ENCODE data around the gene AP2M1. TPM values are rescaled to one million over a fixed set of nuclear protein-coding genes. Genes with fewer than 3 reads are reported as not detected.

Gene AP2M1
- total RNA-seq, 1 donor from 2014 or later: 336 TPM

DNA sequence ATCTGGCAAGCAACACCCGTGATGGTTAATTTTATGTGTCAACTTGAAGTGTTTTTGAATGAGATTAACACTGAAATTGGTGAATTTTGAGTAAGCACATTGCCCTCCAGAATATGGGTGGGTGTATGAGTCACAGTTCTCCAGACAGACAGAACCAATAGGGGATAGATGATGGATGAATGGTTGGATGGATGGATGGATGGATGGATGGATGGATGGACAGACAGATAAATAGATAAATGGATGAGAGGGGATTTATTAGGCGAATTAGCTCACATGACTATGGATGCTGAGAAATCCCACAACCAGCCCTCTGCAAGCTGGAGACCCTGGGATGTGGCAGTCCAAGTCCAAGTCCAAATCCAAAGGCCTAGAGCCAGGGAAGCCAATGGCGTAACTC, 49.3 kb downstream of the AP2M1 start:
- Histone ChIP-seq H3K4me3 (no peak overlapping the region), H3K9me3 (replicated peaks) (no peaks in the 10 kb centered on the region), H3K4me1 (peaks cover 2% of the 10 kb centered on the region), H3K27ac (replicated peaks) (no peak overlapping the region), H3K36me3 (no peaks in the 10 kb centered on the region), H3K27me3 (ENCODE audit: low read depth) (peaks cover 82% of the 10 kb centered on the region)
- TF ChIP-seq, protein P1, sequence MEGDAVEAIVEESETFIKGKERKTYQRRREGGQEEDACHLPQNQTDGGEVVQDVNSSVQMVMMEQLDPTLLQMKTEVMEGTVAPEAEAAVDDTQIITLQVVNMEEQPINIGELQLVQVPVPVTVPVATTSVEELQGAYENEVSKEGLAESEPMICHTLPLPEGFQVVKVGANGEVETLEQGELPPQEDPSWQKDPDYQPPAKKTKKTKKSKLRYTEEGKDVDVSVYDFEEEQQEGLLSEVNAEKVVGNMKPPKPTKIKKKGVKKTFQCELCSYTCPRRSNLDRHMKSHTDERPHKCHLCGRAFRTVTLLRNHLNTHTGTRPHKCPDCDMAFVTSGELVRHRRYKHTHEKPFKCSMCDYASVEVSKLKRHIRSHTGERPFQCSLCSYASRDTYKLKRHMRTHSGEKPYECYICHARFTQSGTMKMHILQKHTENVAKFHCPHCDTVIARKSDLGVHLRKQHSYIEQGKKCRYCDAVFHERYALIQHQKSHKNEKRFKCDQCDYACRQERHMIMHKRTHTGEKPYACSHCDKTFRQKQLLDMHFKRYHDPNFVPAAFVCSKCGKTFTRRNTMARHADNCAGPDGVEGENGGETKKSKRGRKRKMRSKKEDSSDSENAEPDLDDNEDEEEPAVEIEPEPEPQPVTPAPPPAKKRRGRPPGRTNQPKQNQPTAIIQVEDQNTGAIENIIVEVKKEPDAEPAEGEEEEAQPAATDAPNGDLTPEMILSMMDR (IDR thresholded peaks at IDR 0.05; ENCODE audit: borderline replicate concordance): no peak
- intact Hi-C loops (cut with micrococcal nuclease): no loop called here
- no peak for DNase-seq

DNA sequence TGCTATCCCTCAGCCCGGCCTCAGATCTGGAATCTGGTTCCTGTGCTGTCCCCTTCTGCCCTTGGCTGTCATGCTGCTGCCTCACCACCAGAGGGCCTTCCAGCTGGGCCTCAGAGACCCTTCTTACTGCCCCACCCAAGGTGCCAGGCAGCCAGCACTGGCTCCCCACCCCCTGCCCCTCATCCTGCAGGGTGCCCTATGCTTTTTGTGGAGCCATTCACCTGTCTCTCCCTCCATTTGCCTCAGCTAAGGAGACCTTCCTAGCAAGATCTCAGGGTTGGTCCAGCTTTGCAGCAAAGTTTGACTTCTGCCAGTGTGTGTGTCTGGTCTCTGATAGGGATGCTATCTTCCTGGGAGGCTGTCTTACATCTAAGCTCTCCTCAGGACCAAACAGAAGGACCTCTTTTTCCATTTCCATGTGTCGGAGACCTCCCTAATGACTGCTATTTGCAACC, 52.9 kb downstream of the AP2M1 start:
- Histone ChIP-seq H3K36me3 (no peaks in the 10 kb centered on the region), H3K9me3 (replicated peaks) (no peaks in the 10 kb centered on the region), H3K4me1 (peaks cover 23% of the 10 kb centered on the region), H3K27me3 (ENCODE audit: low read depth) (peaks cover 91% of the 10 kb centered on the region), H3K4me3 (no peak overlapping the region), H3K27ac (replicated peaks) (no peak overlapping the region)
- DNase-seq: no peak
- TF ChIP-seq, protein P1 (IDR thresholded peaks at IDR 0.05; ENCODE audit: borderline replicate concordance): peak; percentile 80
- intact Hi-C loops (cut with micrococcal nuclease): no loop called here

DNA sequence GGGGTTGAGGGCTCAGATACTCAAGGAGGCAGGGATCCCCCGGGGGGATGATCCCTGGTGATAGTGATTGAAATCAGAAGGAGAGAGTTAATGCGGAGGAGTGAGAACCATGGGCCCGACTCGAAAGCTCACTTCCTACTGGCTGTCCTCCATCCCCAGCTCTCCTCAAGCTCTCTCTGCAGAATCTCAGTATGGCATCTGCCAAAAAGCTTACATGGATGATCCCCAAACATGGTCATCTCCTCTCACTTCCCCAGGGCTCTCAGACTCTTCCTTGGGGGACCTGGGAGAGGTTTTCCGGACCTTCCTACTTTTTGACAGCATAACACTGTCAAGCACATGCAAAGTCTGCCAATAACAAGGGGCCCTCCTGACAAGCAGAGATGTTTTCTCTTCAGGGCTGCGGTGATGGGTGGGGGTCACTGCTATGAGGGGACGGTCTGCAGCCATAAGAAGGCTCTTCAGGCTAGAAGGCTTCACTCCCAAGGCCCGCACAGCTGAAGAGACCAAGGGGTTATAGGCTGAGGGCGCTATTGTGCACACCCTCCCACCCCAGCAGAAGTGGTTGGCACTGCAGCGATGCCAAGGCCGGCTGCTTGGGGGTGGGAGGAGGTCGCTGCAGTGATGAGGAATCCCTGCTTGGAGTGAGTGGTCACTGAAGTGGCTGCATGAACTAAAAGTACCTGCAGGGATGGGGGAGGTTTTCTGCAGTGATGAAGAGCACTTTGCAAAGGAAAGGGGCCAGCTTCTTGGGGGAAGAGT, 53.9 kb downstream of the AP2M1 start:
- no peaks in the 10 kb centered on the region for H3K9me3 ChIP-seq (replicated peaks)
- H3K36me3 ChIP-seq: no peaks in the 10 kb centered on the region
- H3K4me3 ChIP-seq: peak overlapping the region; percentile 68
- H3K4me1 ChIP-seq: peaks cover 23% of the 10 kb centered on the region
- intact Hi-C loops (cut with micrococcal nuclease): no loop called here
- no peak overlapping the region for H3K27ac ChIP-seq (replicated peaks)
- TF ChIP-seq, protein P1 (IDR thresholded peaks at IDR 0.05; ENCODE audit: borderline replicate concordance): no peak
- peaks cover 94% of the 10 kb centered on the region for H3K27me3 ChIP-seq (ENCODE audit: low read depth)
- no peak for DNase-seq

DNA sequence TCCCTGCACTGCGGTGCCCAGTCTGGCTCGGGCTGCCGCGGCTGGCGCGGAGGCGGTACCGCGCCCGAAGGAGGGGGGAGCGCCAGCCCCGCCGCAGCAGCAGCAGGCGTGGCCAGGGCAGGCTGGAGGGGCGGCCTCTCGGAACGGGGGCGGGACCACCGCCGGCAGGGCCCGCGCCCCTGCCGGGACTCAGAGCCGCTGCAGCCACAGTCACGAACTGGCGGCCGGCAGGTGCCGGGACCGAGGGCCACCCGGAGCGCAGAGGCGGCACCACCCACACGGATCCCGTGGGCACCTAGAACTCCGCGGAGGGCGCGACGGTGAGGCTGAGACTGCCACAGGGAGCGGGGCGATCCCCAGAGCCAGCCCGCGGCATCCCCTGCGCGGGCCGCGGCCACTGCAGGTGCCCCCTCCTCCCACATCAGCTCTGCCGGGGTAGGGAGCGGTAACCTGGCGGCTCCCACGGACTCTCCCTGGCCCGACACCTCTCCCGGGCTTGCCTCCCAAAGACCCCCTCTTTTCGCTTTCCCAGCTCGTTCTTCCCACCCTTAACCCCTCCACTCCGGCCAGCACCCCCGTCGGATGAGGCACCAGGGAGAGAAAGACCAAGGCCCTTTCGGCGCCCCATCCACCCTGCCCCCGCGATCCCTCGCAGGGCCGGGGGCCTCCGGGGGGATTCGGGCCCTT, 54.9 kb downstream of the AP2M1 start, which contains the start of gene VWA5B2:
Gene VWA5B2 (plus strand): TSS at position 192 of the 687 bp plus-strand sequence. CDS start 944 bp downstream, outside the sequence.
- Histone ChIP-seq H3K9me3 (replicated peaks) (no peaks in the 10 kb centered on the region), H3K4me1 (peaks cover 23% of the 10 kb centered on the region), H3K4me3 (peak within 1 kb of the TSS; percentile 68), H3K27ac (replicated peaks) (no peak within 1 kb of the TSS), H3K27me3 (ENCODE audit: low read depth) (peaks cover 98% of the 10 kb centered on the region), H3K36me3 (no peaks in the 10 kb centered on the region)
- TF ChIP-seq, protein P1 (IDR thresholded peaks at IDR 0.05; ENCODE audit: borderline replicate concordance): peak; percentile 50
- DNase-seq: peak; percentile 50
- intact Hi-C loops (cut with micrococcal nuclease): no loop called here

DNA sequence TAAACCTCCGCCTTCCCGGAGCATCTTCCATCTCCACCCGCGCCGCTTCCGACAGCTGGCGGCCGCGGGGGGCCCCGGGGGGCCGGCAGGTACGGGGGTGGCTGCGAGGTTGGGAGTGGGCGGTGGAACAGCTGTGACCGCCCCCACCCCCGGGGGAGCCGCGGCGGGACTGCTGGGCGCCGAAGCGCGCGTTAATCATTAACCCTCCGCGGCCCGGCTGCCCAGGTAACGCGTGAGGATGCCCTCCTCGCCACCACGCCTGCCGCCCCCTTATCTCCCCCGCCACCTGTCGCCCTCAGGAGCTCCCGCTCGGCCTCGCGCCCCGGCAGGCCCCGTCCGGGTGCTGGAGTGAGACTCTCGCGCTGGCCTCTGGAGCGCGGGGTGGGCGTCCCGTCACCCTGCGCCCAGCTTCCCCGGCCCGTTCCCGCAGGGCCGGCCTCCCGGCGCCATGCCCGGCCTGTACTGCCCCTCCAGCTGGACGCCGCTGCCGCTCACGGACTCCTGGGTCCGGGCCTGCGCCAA, 55.5 kb downstream of the AP2M1 start:
- no peak overlapping the region for H3K27ac ChIP-seq (replicated peaks)
- no peaks in the 10 kb centered on the region for H3K36me3 ChIP-seq
- peak overlapping the region; percentile 68 for H3K4me3 ChIP-seq
- TF ChIP-seq, protein P1 (IDR thresholded peaks at IDR 0.05; ENCODE audit: borderline replicate concordance): no peak
- H3K9me3 ChIP-seq (replicated peaks): no peaks in the 10 kb centered on the region
- H3K4me1 ChIP-seq: peaks cover 23% of the 10 kb centered on the region
- DNase-seq: no peak
- peaks cover 99% of the 10 kb centered on the region for H3K27me3 ChIP-seq (ENCODE audit: low read depth)
- intact Hi-C loops (cut with micrococcal nuclease): no loop called here
